ENCODE results near the gene RAI2.

Gene RAI2

GRCh38 chrX:17842769-17843525 is 18.2 kb downstream of the RAI2 start:
- H3K36me3 Mint-ChIP-seq, result no peaks in the 10 kb centered on the region
- H3K4me3 Mint-ChIP-seq, result no peak overlapping the region
- ATAC-seq, result no peak
- H3K27ac Mint-ChIP-seq, result no peak overlapping the region
- no peaks in the 10 kb centered on the region for H3K9me3 Mint-ChIP-seq
- no peaks in the 10 kb centered on the region for H3K4me1 Mint-ChIP-seq
- no peaks in the 10 kb centered on the region for H3K27me3 Mint-ChIP-seq

- ATAC-seq, result no peak
- Mint-ChIP-seq H3K27ac (no peak overlapping the region), H3K36me3 (no peaks in the 10 kb centered on the region), H3K4me3 (no peak overlapping the region), H3K4me1 (no peaks in the 10 kb centered on the region), H3K27me3 (no peaks in the 10 kb centered on the region), H3K9me3 (no peaks in the 10 kb centered on the region)
These were observed 21.8 kb downstream of the RAI2 start for GRCh38 chrX:17839269-17839668.

DNA sequence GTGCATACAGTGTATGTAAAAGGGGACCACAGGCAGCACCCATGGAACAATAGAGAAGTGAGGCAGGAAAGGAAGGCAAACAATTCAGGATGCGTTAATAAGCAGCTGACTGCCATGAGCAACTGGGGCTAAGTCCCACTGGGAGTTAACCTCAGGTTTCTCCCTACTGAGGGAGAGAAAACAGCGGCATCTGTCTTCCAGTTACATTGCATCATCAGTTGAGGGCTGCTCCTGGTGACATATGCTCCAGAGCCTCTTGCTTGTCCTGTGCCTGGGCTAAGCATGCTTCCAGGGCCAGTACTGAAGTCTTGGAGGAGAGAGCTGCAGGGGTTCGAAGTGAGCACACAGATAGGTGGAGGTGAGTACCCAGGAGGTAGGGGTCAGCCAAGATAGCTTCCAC is 24.3 kb downstream of the RAI2 start:
- H3K9me3 Mint-ChIP-seq, result no peaks in the 10 kb centered on the region
- no peak overlapping the region for H3K4me3 Mint-ChIP-seq
- no peaks in the 10 kb centered on the region for H3K36me3 Mint-ChIP-seq
- no peak for ATAC-seq
- H3K27ac Mint-ChIP-seq, result no peak overlapping the region
- no peaks in the 10 kb centered on the region for H3K4me1 Mint-ChIP-seq
- H3K27me3 Mint-ChIP-seq, result no peaks in the 10 kb centered on the region

DNA sequence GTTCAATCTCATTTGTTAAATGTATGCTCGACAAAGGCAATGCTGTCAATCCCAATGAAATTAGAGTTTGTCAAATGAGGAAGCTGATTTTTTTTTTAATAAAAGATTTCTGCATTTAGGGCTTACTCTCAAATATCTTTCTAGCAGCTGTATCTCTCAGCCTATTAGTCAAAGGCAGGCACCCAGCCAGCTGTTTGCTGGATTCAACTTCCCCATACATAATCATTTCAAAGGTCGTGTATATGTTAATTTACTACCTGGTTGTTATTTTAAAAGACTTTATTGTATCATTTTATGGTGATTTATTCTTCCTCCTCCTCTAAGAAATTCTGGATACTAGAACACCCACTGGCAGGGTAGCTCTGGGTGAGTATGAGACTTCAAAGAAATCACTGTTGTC is 27.1 kb downstream of the RAI2 start:
- H3K27ac Mint-ChIP-seq, result no peak overlapping the region

GRCh38 chrX:17831255-17831654 is 29.8 kb downstream of the RAI2 start:
- Mint-ChIP-seq H3K36me3 (no peaks in the 10 kb centered on the region), H3K4me3 (no peak overlapping the region), H3K4me1 (no peaks in the 10 kb centered on the region), H3K9me3 (peaks cover under 1% of the 10 kb centered on the region), H3K27me3 (no peaks in the 10 kb centered on the region), H3K27ac (no peak overlapping the region)
- no peak for ATAC-seq

More for the DNA sequence above, 27.1 kb downstream of the RAI2 start:
- no peaks in the 10 kb centered on the region for H3K4me1 Mint-ChIP-seq
- no peak overlapping the region for H3K4me3 Mint-ChIP-seq
- no peaks in the 10 kb centered on the region for H3K36me3 Mint-ChIP-seq
- no peaks in the 10 kb centered on the region for H3K9me3 Mint-ChIP-seq
- no peaks in the 10 kb centered on the region for H3K27me3 Mint-ChIP-seq
- no peak for ATAC-seq

DNA sequence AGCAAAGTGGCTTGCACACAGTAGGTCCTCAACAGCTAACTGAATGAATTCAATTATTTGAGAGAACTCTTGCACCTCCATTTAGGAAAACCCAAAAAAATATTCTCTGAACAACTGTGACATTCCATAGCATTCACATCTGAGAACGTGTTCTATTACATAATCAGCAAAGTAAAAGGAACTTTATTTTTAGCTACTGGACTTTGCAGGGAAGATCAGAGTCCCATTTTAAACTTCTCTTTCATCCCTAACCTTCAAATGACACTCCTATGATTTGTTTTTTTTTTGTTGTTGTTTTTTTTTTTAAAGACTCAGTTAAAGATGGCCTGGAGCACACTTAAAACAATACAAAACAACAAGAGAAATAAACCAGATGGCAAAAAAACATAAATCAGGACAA is 30.9 kb downstream of the RAI2 start:
- H3K36me3 Mint-ChIP-seq, result no peaks in the 10 kb centered on the region
- no peaks in the 10 kb centered on the region for H3K27me3 Mint-ChIP-seq
- ATAC-seq, result no peak
- no peaks in the 10 kb centered on the region for H3K4me1 Mint-ChIP-seq
- H3K9me3 Mint-ChIP-seq, result peaks cover 3% of the 10 kb centered on the region
- H3K27ac Mint-ChIP-seq, result no peak overlapping the region
- no peak overlapping the region for H3K4me3 Mint-ChIP-seq

- Mint-ChIP-seq H3K4me1 (no peaks in the 10 kb centered on the region), H3K9me3 (peaks cover 3% of the 10 kb centered on the region), H3K36me3 (no peaks in the 10 kb centered on the region), H3K27me3 (no peaks in the 10 kb centered on the region), H3K27ac (no peak overlapping the region), H3K4me3 (no peak overlapping the region)
- ATAC-seq, result no peak
These were observed 31.5 kb downstream of the RAI2 start for GRCh38 chrX:17829566-17829965.

- no peak for ATAC-seq
- Mint-ChIP-seq H3K4me1 (no peaks in the 10 kb centered on the region), H3K27ac (no peak overlapping the region), H3K4me3 (no peak overlapping the region), H3K9me3 (peaks cover 3% of the 10 kb centered on the region), H3K27me3 (no peaks in the 10 kb centered on the region), H3K36me3 (no peaks in the 10 kb centered on the region)
These were observed 32.9 kb downstream of the RAI2 start for GRCh38 chrX:17828171-17828570.

GRCh38 chrX:17826609-17827496 is 34.2 kb downstream of the RAI2 start:
- Mint-ChIP-seq H3K4me3 (no peak overlapping the region), H3K27ac (no peak overlapping the region), H3K36me3 (no peaks in the 10 kb centered on the region), H3K27me3 (no peaks in the 10 kb centered on the region), H3K4me1 (no peaks in the 10 kb centered on the region), H3K9me3 (peaks cover 3% of the 10 kb centered on the region)
- ATAC-seq, result no peak

- Mint-ChIP-seq H3K9me3 (peaks cover 3% of the 10 kb centered on the region), H3K4me3 (no peak overlapping the region), H3K4me1 (no peaks in the 10 kb centered on the region), H3K27me3 (no peaks in the 10 kb centered on the region), H3K27ac (no peak overlapping the region), H3K36me3 (no peaks in the 10 kb centered on the region)
- ATAC-seq, result no peak
These were observed 36.1 kb downstream of the RAI2 start for GRCh38 chrX:17824980-17825379.

GRCh38 chrX:17822351-17822750 is 38.7 kb downstream of the RAI2 start:
- no peak for ATAC-seq
- Mint-ChIP-seq H3K4me1 (no peaks in the 10 kb centered on the region), H3K4me3 (no peak overlapping the region), H3K27me3 (no peaks in the 10 kb centered on the region), H3K36me3 (no peaks in the 10 kb centered on the region), H3K9me3 (peaks cover 3% of the 10 kb centered on the region), H3K27ac (no peak overlapping the region)

GRCh38 chrX:17820100-17820499 is 41.0 kb downstream of the RAI2 start:
- Mint-ChIP-seq H3K27ac (no peak overlapping the region), H3K9me3 (no peaks in the 10 kb centered on the region), H3K36me3 (no peaks in the 10 kb centered on the region), H3K4me3 (no peak overlapping the region), H3K27me3 (no peaks in the 10 kb centered on the region), H3K4me1 (no peaks in the 10 kb centered on the region)
- no peak for ATAC-seq

DNA sequence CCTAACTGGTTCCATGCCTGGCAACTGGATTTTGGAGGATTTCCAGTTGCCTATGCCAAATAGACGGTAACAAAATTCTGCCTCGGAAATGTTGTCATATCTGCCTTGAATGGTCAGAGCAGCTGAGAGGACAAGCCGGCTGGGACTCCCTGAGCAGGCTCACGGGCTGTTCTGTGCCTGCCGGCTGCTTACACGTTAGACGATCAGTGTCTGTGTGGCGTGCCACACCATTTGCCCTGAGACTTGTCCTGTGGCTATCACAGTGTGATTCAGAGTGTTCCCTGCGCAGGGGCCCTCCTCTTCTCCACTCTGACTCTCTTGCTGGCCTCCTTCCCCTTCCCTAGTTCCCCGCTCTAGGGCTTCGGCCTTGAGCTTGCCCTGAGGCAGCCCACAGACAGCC is 42.4 kb downstream of the RAI2 start:
- no peak for ATAC-seq
- H3K27me3 Mint-ChIP-seq, result no peaks in the 10 kb centered on the region
- H3K4me3 Mint-ChIP-seq, result no peak overlapping the region
- no peaks in the 10 kb centered on the region for H3K9me3 Mint-ChIP-seq
- H3K4me1 Mint-ChIP-seq, result no peaks in the 10 kb centered on the region
- no peaks in the 10 kb centered on the region for H3K36me3 Mint-ChIP-seq
- H3K27ac Mint-ChIP-seq, result no peak overlapping the region

GRCh38 chrX:17817251-17817650 is 43.8 kb downstream of the RAI2 start:
- Mint-ChIP-seq H3K4me3 (no peak overlapping the region), H3K36me3 (no peaks in the 10 kb centered on the region), H3K4me1 (no peaks in the 10 kb centered on the region), H3K9me3 (no peaks in the 10 kb centered on the region), H3K27me3 (no peaks in the 10 kb centered on the region), H3K27ac (no peak overlapping the region)
- ATAC-seq, result no peak

DNA sequence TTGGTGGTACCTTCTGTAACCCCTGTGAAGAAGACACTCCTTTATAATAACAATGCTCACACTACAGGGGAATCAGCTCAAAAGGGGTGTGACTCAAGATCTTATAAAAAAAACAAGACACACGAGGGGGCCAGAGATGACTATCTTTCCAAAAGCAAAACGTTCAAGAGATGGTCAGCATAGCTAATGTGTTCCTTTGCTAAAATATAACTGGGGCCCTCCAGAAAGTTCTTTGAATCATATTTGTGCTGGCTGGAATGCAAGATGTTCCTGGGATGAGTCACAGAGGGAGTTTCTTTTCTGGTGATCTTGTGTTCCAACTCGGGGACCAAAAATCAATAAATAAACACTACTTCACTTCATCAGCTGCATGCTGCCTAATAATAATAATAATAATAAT is 46.5 kb downstream of the RAI2 start:
- H3K27me3 Mint-ChIP-seq, result no peaks in the 10 kb centered on the region
- H3K27ac Mint-ChIP-seq, result no peak overlapping the region
- ATAC-seq, result no peak

GRCh38 chrX:17814059-17814458 is 47.0 kb downstream of the RAI2 start:
- Mint-ChIP-seq H3K4me1 (no peaks in the 10 kb centered on the region), H3K4me3 (no peak overlapping the region), H3K9me3 (no peaks in the 10 kb centered on the region), H3K27ac (no peak overlapping the region), H3K27me3 (no peaks in the 10 kb centered on the region), H3K36me3 (no peaks in the 10 kb centered on the region)
- no peak for ATAC-seq

More for the DNA sequence above, 46.5 kb downstream of the RAI2 start:
- H3K4me1 Mint-ChIP-seq, result no peaks in the 10 kb centered on the region
- no peaks in the 10 kb centered on the region for H3K9me3 Mint-ChIP-seq
- H3K36me3 Mint-ChIP-seq, result no peaks in the 10 kb centered on the region
- H3K4me3 Mint-ChIP-seq, result no peak overlapping the region
